A673 (cell line): ENCODE measurements around the gene MPHOSPH9.

Experiments used
- EZH2 ChIP-seq: fragments of 200-600 bp; sonication (generic); IDR thresholded peaks from 2 replicates; pipeline ENCODE4 v1.6.1; 2017; ENCODE audit warnings: borderline replicate concordance, low read depth, mild to moderate bottlenecking, mixed read lengths, antibody characterized with exemption, low read length; ENCODE audit not compliant: poor library complexity, severe bottlenecking
- TF ChIP-seq, protein P1 (sequence below): fragments of 300-800, 200-600 bp; sonication (generic); conservative IDR thresholded peaks from 2 replicates; pipeline ENCODE4 v1.5.1; 2017; ENCODE audit warnings: low read depth, mild to moderate bottlenecking, antibody characterized with exemption, low read length, moderate library complexity, mixed read lengths

DNA sequence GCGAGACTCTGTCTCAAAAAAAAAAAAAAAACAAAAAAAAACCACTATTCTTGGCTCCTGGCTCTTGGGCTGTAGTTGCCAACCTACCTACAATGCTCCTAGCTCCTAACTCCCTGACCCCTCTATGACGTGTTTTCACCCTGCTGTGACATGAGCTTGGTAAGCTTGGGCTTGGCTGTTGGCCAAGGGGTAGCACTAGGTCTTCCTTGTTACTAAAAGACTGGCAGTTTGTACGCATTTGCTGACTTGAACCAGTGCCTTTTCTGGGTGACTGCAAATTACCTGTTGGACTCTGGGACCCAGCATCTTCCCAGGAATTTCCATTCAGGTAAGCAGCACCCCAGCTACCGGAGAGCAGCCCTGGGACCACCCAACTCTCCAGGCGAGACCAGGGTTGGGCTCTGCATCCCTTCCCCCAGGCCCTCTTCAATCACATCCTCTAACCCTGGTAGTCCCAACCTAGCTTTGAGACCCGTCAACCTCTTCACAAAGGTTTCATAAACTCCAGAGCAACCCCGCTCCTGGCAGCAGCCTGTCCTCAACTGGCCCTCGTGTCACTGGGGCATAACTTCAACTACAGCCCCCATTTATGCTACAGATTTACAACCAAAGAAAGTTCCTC, 30.4 kb upstream of the MPHOSPH9 start:
- TF ChIP-seq, protein P1, sequence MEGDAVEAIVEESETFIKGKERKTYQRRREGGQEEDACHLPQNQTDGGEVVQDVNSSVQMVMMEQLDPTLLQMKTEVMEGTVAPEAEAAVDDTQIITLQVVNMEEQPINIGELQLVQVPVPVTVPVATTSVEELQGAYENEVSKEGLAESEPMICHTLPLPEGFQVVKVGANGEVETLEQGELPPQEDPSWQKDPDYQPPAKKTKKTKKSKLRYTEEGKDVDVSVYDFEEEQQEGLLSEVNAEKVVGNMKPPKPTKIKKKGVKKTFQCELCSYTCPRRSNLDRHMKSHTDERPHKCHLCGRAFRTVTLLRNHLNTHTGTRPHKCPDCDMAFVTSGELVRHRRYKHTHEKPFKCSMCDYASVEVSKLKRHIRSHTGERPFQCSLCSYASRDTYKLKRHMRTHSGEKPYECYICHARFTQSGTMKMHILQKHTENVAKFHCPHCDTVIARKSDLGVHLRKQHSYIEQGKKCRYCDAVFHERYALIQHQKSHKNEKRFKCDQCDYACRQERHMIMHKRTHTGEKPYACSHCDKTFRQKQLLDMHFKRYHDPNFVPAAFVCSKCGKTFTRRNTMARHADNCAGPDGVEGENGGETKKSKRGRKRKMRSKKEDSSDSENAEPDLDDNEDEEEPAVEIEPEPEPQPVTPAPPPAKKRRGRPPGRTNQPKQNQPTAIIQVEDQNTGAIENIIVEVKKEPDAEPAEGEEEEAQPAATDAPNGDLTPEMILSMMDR = no peak
- TF ChIP-seq EZH2 = no peak
